Activated B cell treated with CpG ODN at 0.5 μM for 24 hours (primary cell): ENCODE measurements around the gene GCNT1. TPM values are rescaled to one million over a fixed set of nuclear protein-coding genes. Genes with fewer than 3 reads are reported as not detected.

Experiments used
- ATAC-seq: fragments of 200-7000 bp; cut with Tn5 transposase; one replicate; pipeline ENCODE4 v1.10.0; 2021; ENCODE audit warnings: low read depth, mild to moderate bottlenecking, moderate library complexity
- CTCF ChIA-PET: fragments of 350-600 bp; sonication (Branson Sonifier 250); formaldehyde crosslinking; loops from one replicate; lab custom pipeline; 2021; ENCODE audit warnings: antibody characterized with exemption; lab: Charles Lee
- POLR2A ChIA-PET: fragments of 350-600 bp; sonication (Branson Sonifier 250); formaldehyde crosslinking; loops from one replicate; lab custom pipeline; 2021; ENCODE audit warnings: antibody characterized with exemption; lab: Charles Lee
- DNase-seq: peaks from one replicate; pipeline ENCODE4 v3.0.0; 2022
- H3K27ac Mint-ChIP-seq: one replicate; pipeline ENCODE4 v1.8.0; 2020; ENCODE audit warnings: mixed read lengths
- H3K27me3 Mint-ChIP-seq: one replicate; pipeline ENCODE4 v1.8.0; 2021; ENCODE audit warnings: mixed read lengths
- H3K36me3 Mint-ChIP-seq: one replicate; pipeline ENCODE4 v1.8.0; 2021; ENCODE audit warnings: low read depth, mixed read lengths
- H3K4me1 Mint-ChIP-seq: one replicate; pipeline ENCODE4 v1.8.0; 2021; ENCODE audit warnings: mixed read lengths
- H3K4me3 Mint-ChIP-seq: one replicate; pipeline ENCODE4 v1.8.0; 2020; ENCODE audit warnings: mild to moderate bottlenecking, mixed read lengths
- H3K9me3 Mint-ChIP-seq: one replicate; pipeline ENCODE4 v1.8.0; 2020; ENCODE audit warnings: mixed read lengths
- CTCF ChIP-seq: fragments of 200-600 bp; IDR thresholded peaks from one replicate; pipeline ENCODE4 v1.8.0; 2022; ENCODE audit warnings: antibody characterized with exemption, mild to moderate bottlenecking
- intact Hi-C: fragments of 100-400 bp; cut with micrococcal nuclease; formaldehyde crosslinking; loops from one replicate; pipeline ENCODE4 v1.15.1; 2024
- total RNA-seq: library from RNA; stranded (reverse); gene quantifications from 2 replicates; pipeline ENCODE4 v1.2.3, GENCODE V29; 2022

GCNT1 gene
- total RNA-seq, 1 donor from 2014 or later = 10.6 TPM

GRCh38 chr9:76415731-76416130, 43.3 kb upstream of the GCNT1 start:
- ChIA-PET CTCF (no interaction called here), POLR2A (no interaction called here)
- Mint-ChIP-seq H3K9me3 (peaks cover 8% of the 10 kb centered on the region), H3K4me1 (no peaks in the 10 kb centered on the region), H3K4me3 (no peak overlapping the region), H3K36me3 (no peaks in the 10 kb centered on the region), H3K27me3 (peaks cover 2% of the 10 kb centered on the region), H3K27ac (no peak overlapping the region)
- ATAC-seq (no peak), DNase-seq (no peak)
- TF ChIP-seq CTCF = no peak
- intact Hi-C loops = no loop called here

GRCh38 chr9:76417394-76417793, 41.6 kb upstream of the GCNT1 start:
- POLR2A ChIA-PET = no interaction called here
- Mint-ChIP-seq H3K27me3 (peaks cover 2% of the 10 kb centered on the region), H3K36me3 (no peaks in the 10 kb centered on the region), H3K4me1 (no peaks in the 10 kb centered on the region), H3K4me3 (no peak overlapping the region), H3K9me3 (peaks cover 8% of the 10 kb centered on the region), H3K27ac (no peak overlapping the region)
- DNase-seq (no peak), ATAC-seq (no peak)
- no peak for TF ChIP-seq CTCF
- CTCF ChIA-PET = no interaction called here
- intact Hi-C loops = no loop called here

GRCh38 chr9:76419782-76420380, 39.1 kb upstream of the GCNT1 start:
- H3K27ac Mint-ChIP-seq = no peak overlapping the region
- intact Hi-C loops = no loop called here
- H3K9me3 Mint-ChIP-seq = no peaks in the 10 kb centered on the region
- no peaks in the 10 kb centered on the region for H3K4me1 Mint-ChIP-seq
- ChIA-PET POLR2A (no interaction called here), CTCF (interaction anchor here (1.1 to 2.1 kb wide), 2 partner anchors 26 to 35 kb away, joined by 4 to 15 read pairs; partner anchors contain the start of gene RFK)
- peaks cover 2% of the 10 kb centered on the region for H3K27me3 Mint-ChIP-seq
- no peak overlapping the region for H3K4me3 Mint-ChIP-seq
- no peaks in the 10 kb centered on the region for H3K36me3 Mint-ChIP-seq
- ATAC-seq (no peak), DNase-seq (no peak)
- TF ChIP-seq CTCF = no peak

GRCh38 chr9:76423216-76424177, 35.5 kb upstream of the GCNT1 start:
- Mint-ChIP-seq H3K27ac (no peak overlapping the region), H3K4me3 (no peak overlapping the region), H3K4me1 (no peaks in the 10 kb centered on the region), H3K9me3 (no peaks in the 10 kb centered on the region), H3K36me3 (no peaks in the 10 kb centered on the region), H3K27me3 (no peaks in the 10 kb centered on the region)
- no peak for TF ChIP-seq CTCF
- intact Hi-C loops = no loop called here
- no peak for DNase-seq
- CTCF ChIA-PET = no interaction called here
- POLR2A ChIA-PET = no interaction called here
- ATAC-seq = no peak

GRCh38 chr9:76424491-76424890, 34.5 kb upstream of the GCNT1 start:
- H3K4me1 Mint-ChIP-seq = no peaks in the 10 kb centered on the region
- no peak for DNase-seq
- no peak for ATAC-seq
- H3K36me3 Mint-ChIP-seq = no peaks in the 10 kb centered on the region
- no peaks in the 10 kb centered on the region for H3K27me3 Mint-ChIP-seq
- intact Hi-C loops = no loop called here
- no peaks in the 10 kb centered on the region for H3K9me3 Mint-ChIP-seq
- no peak overlapping the region for H3K4me3 Mint-ChIP-seq
- ChIA-PET CTCF (interaction anchor here (0.5 kb wide), 1 partner anchor 47 kb away, joined by 3 read pairs; no protein-coding TSS in a partner anchor), POLR2A (no interaction called here)
- H3K27ac Mint-ChIP-seq = no peak overlapping the region
- no peak for TF ChIP-seq CTCF
